ENCODE measurements around the gene ZNF195.

The ZNF195 gene

DNA sequence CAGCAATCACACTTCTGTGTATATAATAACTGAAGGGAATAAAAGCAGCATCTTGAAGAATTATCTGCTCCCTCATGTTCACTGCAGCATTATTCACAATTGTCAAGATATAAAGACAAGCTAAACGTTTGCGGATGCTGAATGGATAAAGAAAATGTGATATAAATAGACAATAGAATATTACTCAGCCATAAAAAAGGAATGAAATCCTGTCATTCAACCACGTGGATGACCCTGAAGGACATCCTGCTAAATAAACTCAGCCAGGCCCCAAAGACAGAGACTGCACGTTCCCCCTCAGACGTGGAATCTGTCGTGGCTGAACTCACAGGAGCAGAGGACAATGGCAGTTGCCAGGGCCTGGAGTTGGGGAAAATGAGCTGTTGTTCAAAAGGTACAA is 9.6 kb downstream of the ZNF195 start:
- peaks cover 97% of the 10 kb centered on the region for H3K36me3 ChIP-seq (replicated peaks; ENCODE audit: low read depth, low read length)
- H3K79me2 ChIP-seq (ENCODE audit: low read length): peaks cover 50% of the 10 kb centered on the region
- peaks cover 53% of the 10 kb centered on the region for H3K9me3 ChIP-seq (ENCODE audit: insufficient read depth, low read length)

DNA sequence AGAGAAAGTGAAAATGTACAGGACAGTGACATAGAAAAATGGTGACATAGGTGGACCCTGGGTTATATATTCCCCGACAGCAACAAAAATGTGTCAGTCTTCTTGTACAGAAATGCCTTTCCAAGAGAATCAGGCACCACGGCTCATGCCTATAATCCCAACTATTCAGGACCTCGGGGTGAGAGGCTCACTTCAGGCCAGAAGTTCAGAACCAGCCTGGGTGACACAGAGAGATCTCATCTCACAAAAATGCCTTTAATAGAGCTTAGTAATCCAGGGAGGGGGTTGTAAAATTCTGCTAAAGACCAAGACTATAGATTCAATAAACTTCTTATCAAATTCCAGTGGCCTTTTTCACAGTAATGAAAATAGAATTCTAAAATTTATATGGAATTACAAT is 10.7 kb downstream of the ZNF195 start:
- H3K4me2 ChIP-seq (ENCODE audit: low read length): no peak overlapping the region
- TF ChIP-seq, protein P1, sequence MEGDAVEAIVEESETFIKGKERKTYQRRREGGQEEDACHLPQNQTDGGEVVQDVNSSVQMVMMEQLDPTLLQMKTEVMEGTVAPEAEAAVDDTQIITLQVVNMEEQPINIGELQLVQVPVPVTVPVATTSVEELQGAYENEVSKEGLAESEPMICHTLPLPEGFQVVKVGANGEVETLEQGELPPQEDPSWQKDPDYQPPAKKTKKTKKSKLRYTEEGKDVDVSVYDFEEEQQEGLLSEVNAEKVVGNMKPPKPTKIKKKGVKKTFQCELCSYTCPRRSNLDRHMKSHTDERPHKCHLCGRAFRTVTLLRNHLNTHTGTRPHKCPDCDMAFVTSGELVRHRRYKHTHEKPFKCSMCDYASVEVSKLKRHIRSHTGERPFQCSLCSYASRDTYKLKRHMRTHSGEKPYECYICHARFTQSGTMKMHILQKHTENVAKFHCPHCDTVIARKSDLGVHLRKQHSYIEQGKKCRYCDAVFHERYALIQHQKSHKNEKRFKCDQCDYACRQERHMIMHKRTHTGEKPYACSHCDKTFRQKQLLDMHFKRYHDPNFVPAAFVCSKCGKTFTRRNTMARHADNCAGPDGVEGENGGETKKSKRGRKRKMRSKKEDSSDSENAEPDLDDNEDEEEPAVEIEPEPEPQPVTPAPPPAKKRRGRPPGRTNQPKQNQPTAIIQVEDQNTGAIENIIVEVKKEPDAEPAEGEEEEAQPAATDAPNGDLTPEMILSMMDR (IDR thresholded peaks at IDR 0.05; ENCODE audit: low read depth, low read length): no peak
- no peak for TF ChIP-seq EZH2phosphoT487 (IDR thresholded peaks at IDR 0.05; ENCODE audit: low read depth)
- H3K9me3 ChIP-seq (ENCODE audit: insufficient read depth, low read length): peaks cover 54% of the 10 kb centered on the region
- peaks cover 39% of the 10 kb centered on the region for H3K79me2 ChIP-seq (ENCODE audit: low read length)
- peaks cover 97% of the 10 kb centered on the region for H3K36me3 ChIP-seq (replicated peaks; ENCODE audit: low read depth, low read length)
- no peaks in the 10 kb centered on the region for H3K27me3 ChIP-seq (ENCODE audit: low read depth, low read length)
- no peaks in the 10 kb centered on the region for H3K4me1 ChIP-seq (ENCODE audit: low read length)
- H3K9ac ChIP-seq (ENCODE audit: low read length): no peak overlapping the region
- H3K27ac ChIP-seq (ENCODE audit: low read length): no peak overlapping the region
- H3K4me3 ChIP-seq (ENCODE audit: low read length): no peak overlapping the region
- H2AFZ ChIP-seq (ENCODE audit: low read depth, low read length): no peak overlapping the region
- 0 out of 2 replicates have a peak, but pooled peaks cover 2% of the 10 kb centered on the region for H4K20me1 ChIP-seq (ENCODE audit: insufficient read depth, low read length)

More for the DNA sequence above, 9.6 kb downstream of the ZNF195 start:
- no peak overlapping the region for H2AFZ ChIP-seq (ENCODE audit: low read depth, low read length)
- 0 out of 2 replicates have a peak, but pooled peaks cover 5% of the 10 kb centered on the region for H4K20me1 ChIP-seq (ENCODE audit: insufficient read depth, low read length)
- H3K9ac ChIP-seq (ENCODE audit: low read length): no peak overlapping the region
- no peak overlapping the region for H3K27ac ChIP-seq (ENCODE audit: low read length)
- TF ChIP-seq, protein P1 (IDR thresholded peaks at IDR 0.05; ENCODE audit: low read depth, low read length): no peak
- H3K27me3 ChIP-seq (ENCODE audit: low read depth, low read length): no peaks in the 10 kb centered on the region
- H3K4me3 ChIP-seq (ENCODE audit: low read length): no peak overlapping the region
- no peaks in the 10 kb centered on the region for H3K4me1 ChIP-seq (ENCODE audit: low read length)
- no peak overlapping the region for H3K4me2 ChIP-seq (ENCODE audit: low read length)

GRCh38 chr11:3367221-3367620 is 11.7 kb downstream of the ZNF195 start:
- no peak for TF ChIP-seq EZH2phosphoT487 (IDR thresholded peaks at IDR 0.05; ENCODE audit: low read depth)
- TF ChIP-seq, protein P1 (IDR thresholded peaks at IDR 0.05; ENCODE audit: low read depth, low read length): no peak
- Histone ChIP-seq H3K79me2 (ENCODE audit: low read length) (peaks cover 29% of the 10 kb centered on the region), H3K27me3 (ENCODE audit: low read depth, low read length) (no peaks in the 10 kb centered on the region), H3K4me2 (ENCODE audit: low read length) (no peak overlapping the region), H2AFZ (ENCODE audit: low read depth, low read length) (no peak overlapping the region), H3K27ac (ENCODE audit: low read length) (no peak overlapping the region), H3K9ac (ENCODE audit: low read length) (no peak overlapping the region), H4K20me1 (ENCODE audit: insufficient read depth, low read length) (no peaks in the 10 kb centered on the region), H3K9me3 (ENCODE audit: insufficient read depth, low read length) (peaks cover 55% of the 10 kb centered on the region), H3K4me1 (ENCODE audit: low read length) (no peaks in the 10 kb centered on the region), H3K4me3 (ENCODE audit: low read length) (no peak overlapping the region), H3K36me3 (replicated peaks; ENCODE audit: low read depth, low read length) (peaks cover 97% of the 10 kb centered on the region)

- peaks cover 64% of the 10 kb centered on the region for H3K9me3 ChIP-seq (ENCODE audit: insufficient read depth, low read length)
- H3K4me1 ChIP-seq (ENCODE audit: low read length): no peaks in the 10 kb centered on the region
- no peaks in the 10 kb centered on the region for H3K79me2 ChIP-seq (ENCODE audit: low read length)
- H3K4me2 ChIP-seq (ENCODE audit: low read length): no peak overlapping the region
- H3K9ac ChIP-seq (ENCODE audit: low read length): no peak overlapping the region
- TF ChIP-seq EZH2phosphoT487 (IDR thresholded peaks at IDR 0.05; ENCODE audit: low read depth): no peak
- TF ChIP-seq, protein P1 (IDR thresholded peaks at IDR 0.05; ENCODE audit: low read depth, low read length): no peak
- no peaks in the 10 kb centered on the region for H4K20me1 ChIP-seq (ENCODE audit: insufficient read depth, low read length)
- no peak overlapping the region for H3K4me3 ChIP-seq (ENCODE audit: low read length)
- H3K27me3 ChIP-seq (ENCODE audit: low read depth, low read length): no peaks in the 10 kb centered on the region
- H3K27ac ChIP-seq (ENCODE audit: low read length): no peak overlapping the region
- no peak overlapping the region for H2AFZ ChIP-seq (ENCODE audit: low read depth, low read length)
- peaks cover 88% of the 10 kb centered on the region for H3K36me3 ChIP-seq (replicated peaks; ENCODE audit: low read depth, low read length)
These were observed 19.7 kb downstream of the ZNF195 start for GRCh38 chr11:3359092-3359824.
